OCI-LY7 (cell line): Measurements from ENCODE around the gene IL15RA. TPM values are rescaled to one million over a fixed set of nuclear protein-coding genes. Genes with fewer than 3 reads are reported as not detected.

ENCODE experiments used
- BruUV-seq: library from RNA; stranded (reverse); fragments of 400-500 nt; replicated peaks from 2 replicates; lab custom pipeline; 2021; lab: Mats Ljungman, UMichigan
- CTCF ChIA-PET: fragments of 300-600 bp; sonication (Branson Sonifier 250); formaldehyde crosslinking; loops from one replicate; lab custom pipeline; 2022; ENCODE audit warnings: antibody characterized with exemption; ENCODE audit not compliant: unreplicated experiment; lab: Charles Lee
- POLR2A ChIA-PET: fragments of 300-600 bp; sonication (Branson Sonifier 250); formaldehyde crosslinking; loops from one replicate; lab custom pipeline; 2022; ENCODE audit warnings: antibody characterized with exemption; lab: Charles Lee
- DNase-seq: peaks from one replicate; pipeline ENCODE4 v3.0.0-alpha.2; 2015; ENCODE audit warnings: low spot score
- H2AFZ ChIP-seq: fragments of 200-600 bp; sonication (generic), shearing (Covaris generic); 2 replicates; pipeline ENCODE4 v1.6.1; 2014; ENCODE audit warnings: mild to moderate bottlenecking, antibody characterized with exemption, low read length, moderate library complexity
- H3K27ac ChIP-seq: fragments of 200-600 bp; sonication (generic); 2 replicates; pipeline ENCODE4 v1.5.1; 2014; ENCODE audit warnings: mixed run types, low read depth, mild to moderate bottlenecking, moderate library complexity, low read length, inconsistent platforms; ENCODE audit not compliant: poor library complexity, severe bottlenecking
- H3K36me3 ChIP-seq: fragments of 200-600 bp; sonication (generic); 2 replicates; pipeline ENCODE4 v1.6.1; 2014; ENCODE audit warnings: mild to moderate bottlenecking, antibody characterized with exemption, low read length, moderate library complexity, mixed read lengths; ENCODE audit not compliant: insufficient read depth
- H3K4me1 ChIP-seq: fragments of 200-600 bp; sonication (generic); 2 replicates; pipeline ENCODE4 v1.5.1; 2014; ENCODE audit warnings: mild to moderate bottlenecking, low read length; ENCODE audit not compliant: insufficient read depth, poor library complexity, severe bottlenecking
- H3K4me2 ChIP-seq: fragments of 200-600 bp; sonication (generic); 2 replicates; pipeline ENCODE4 v1.6.1; 2014; ENCODE audit warnings: mild to moderate bottlenecking, low read length
- H3K4me3 ChIP-seq: fragments of 200-600 bp; sonication (generic); 2 replicates; pipeline ENCODE4 v1.5.1; 2014; ENCODE audit warnings: mild to moderate bottlenecking, low read depth, low read length; ENCODE audit not compliant: poor library complexity, severe bottlenecking
- H3K79me2 ChIP-seq: fragments of 200-600 bp; sonication (generic); 2 replicates; pipeline ENCODE4 v1.6.1; 2016; ENCODE audit warnings: low read depth, mild to moderate bottlenecking, low read length, moderate library complexity, mixed read lengths; ENCODE audit not compliant: insufficient read depth
- H3K9me2 ChIP-seq: fragments of 200-600 bp; sonication (generic); 2 replicates; pipeline ENCODE4 v1.6.1; 2016; ENCODE audit warnings: mild to moderate bottlenecking, low read length, mixed read lengths; ENCODE audit not compliant: insufficient read depth
- H3K9me3 ChIP-seq: fragments of 200-600 bp; sonication (generic); 2 replicates; pipeline ENCODE4 v1.6.1; 2014; ENCODE audit warnings: mild to moderate bottlenecking, mixed run types, low read length, mixed read lengths
- H4K20me1 ChIP-seq: fragments of 200-600 bp; sonication (generic); 2 replicates; pipeline ENCODE4 v1.6.1; 2014; ENCODE audit warnings: mild to moderate bottlenecking, antibody characterized with exemption, low read length, moderate library complexity, mixed read lengths; ENCODE audit not compliant: insufficient read depth
- CTCF ChIP-seq: fragments of 200-600 bp; sonication (generic); conservative IDR thresholded peaks from 2 replicates; pipeline ENCODE4 v1.5.1; 2014; ENCODE audit warnings: mild to moderate bottlenecking, antibody characterized with exemption, low read length, moderate library complexity, mixed read lengths
- EZH2phosphoT487 ChIP-seq: fragments of 200-600 bp; sonication (generic); IDR thresholded peaks from 2 replicates; pipeline ENCODE4 v1.6.1; 2018; ENCODE audit warnings: low read depth, borderline replicate concordance, mild to moderate bottlenecking, mixed run types, antibody characterized with exemption, low read length, moderate library complexity, mixed read lengths
- intact Hi-C: fragments of 100-400 bp; cut with micrococcal nuclease; formaldehyde crosslinking; loops from one replicate; pipeline ENCODE4 v1.10.0; 2022; ENCODE audit not compliant: unreplicated experiment
- total RNA-seq, 2 experiments: library from RNA; depleted of rRNA in 1 of 2; stranded (reverse); fragments of >200 nt in 1 of 2; shearing (Covaris generic) in 1 of 2; gene quantifications; 2 replicates each; pipeline ENCODE4 v1.2.3, GENCODE V29; 2014 to 2022

Gene IL15RA
- total RNA-seq, 2 experiments from 2014 or later, result 5.9 to 14.5 TPM

GRCh38 chr10:5930272-5930671 lies 47.1 kb downstream of the IL15RA start:
- H3K9me3 ChIP-seq, result no peaks in the 10 kb centered on the region
- peaks cover 79% of the 10 kb centered on the region for H3K36me3 ChIP-seq
- H3K4me2 ChIP-seq, result no peak overlapping the region
- intact Hi-C loops, result no loop called here
- no peak overlapping the region for H3K27ac ChIP-seq
- no peaks in the 10 kb centered on the region for H3K4me1 ChIP-seq
- POLR2A ChIA-PET, result interaction anchor here (0.7 to 1.2 kb wide), 2 partner anchors 12 to 27 kb away, joined by 3 to 4 read pairs; no protein-coding TSS in a partner anchor
- H3K9me2 ChIP-seq, result no peaks in the 10 kb centered on the region
- no TSS peak for BruUV-seq
- DNase-seq, result no peak
- H3K4me3 ChIP-seq, result no peak overlapping the region
- CTCF ChIA-PET, result no interaction called here
- no peaks in the 10 kb centered on the region for H4K20me1 ChIP-seq
- no peak overlapping the region for H2AFZ ChIP-seq
- no peaks in the 10 kb centered on the region for H3K79me2 ChIP-seq
- no peak for TF ChIP-seq CTCF
- TF ChIP-seq EZH2phosphoT487, result no peak

DNA sequence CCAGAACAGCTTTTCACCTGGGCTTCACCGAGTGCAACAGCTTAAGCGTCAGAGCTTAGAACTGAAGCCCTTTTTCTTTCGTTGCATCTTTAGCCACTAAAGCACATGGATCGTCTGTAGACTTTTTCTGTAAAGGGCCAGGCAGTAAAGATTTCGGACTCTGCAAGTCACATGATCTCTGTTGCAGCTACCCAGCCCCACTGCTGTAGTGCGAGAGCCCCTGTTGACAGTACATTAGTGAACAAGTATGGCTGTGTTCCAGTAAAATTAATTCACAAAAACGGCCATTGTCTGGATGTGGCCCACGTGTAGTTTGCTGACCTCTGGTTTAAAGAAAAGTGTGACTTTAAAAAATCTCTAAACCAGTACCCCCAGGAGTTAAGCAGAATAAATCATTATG lies 47.9 kb downstream of the IL15RA start:
- H3K4me1 ChIP-seq, result no peaks in the 10 kb centered on the region
- POLR2A ChIA-PET, result no interaction called here

More for the DNA sequence above, 47.9 kb downstream of the IL15RA start:
- no peak overlapping the region for H3K27ac ChIP-seq
- H3K4me3 ChIP-seq, result no peak overlapping the region
- peaks cover 84% of the 10 kb centered on the region for H3K36me3 ChIP-seq
- H3K79me2 ChIP-seq, result no peaks in the 10 kb centered on the region
- intact Hi-C loops, result no loop called here
- no TSS peak for BruUV-seq
- H2AFZ ChIP-seq, result no peak overlapping the region
- CTCF ChIA-PET, result no interaction called here
- no peaks in the 10 kb centered on the region for H4K20me1 ChIP-seq
- H3K4me2 ChIP-seq, result no peak overlapping the region
- TF ChIP-seq EZH2phosphoT487 (no peak), CTCF (no peak)
- H3K9me3 ChIP-seq, result no peaks in the 10 kb centered on the region
- no peaks in the 10 kb centered on the region for H3K9me2 ChIP-seq
- no peak for DNase-seq
